D721Med (cell line): Measurements from ENCODE around the gene PNMT.
A peak's percentile ranks its signal among the peaks of the same experiment; 100 is the strongest.

Experiments used
- DNase-seq: peaks from one replicate; pipeline ENCODE4 v3.0.0; 2011; ENCODE audit warnings: low spot score; ENCODE audit not compliant: insufficient read length
- FAIRE-seq: peaks from 2 replicates; lab custom pipeline; 2011; peaks lifted over from hg19 to GRCh38; lab: Jason Lieb, UNC
- CTCF ChIP-seq: IDR thresholded peaks from 2 replicates; pipeline ENCODE4 v1.5.1; 2012; ENCODE audit warnings: mild to moderate bottlenecking, control low read depth; ENCODE audit not compliant: insufficient read depth; ENCODE audit errors: missing control alignments

The PNMT gene

GRCh38 chr17:39660397-39661385, 7.6 kb upstream of the PNMT start:
- TF ChIP-seq CTCF, result no peak
- no peak for FAIRE-seq
- peak; percentile 93 for DNase-seq

- no peak for FAIRE-seq
- no peak for TF ChIP-seq CTCF
- no peak for DNase-seq
Measured at GRCh38 chr17:39661744-39662541, 6.3 kb upstream of the PNMT start.

- FAIRE-seq (no peak), DNase-seq (no peak)
- TF ChIP-seq CTCF, result no peak
Measured at GRCh38 chr17:39662551-39663339, 5.5 kb upstream of the PNMT start.

- no peak for TF ChIP-seq CTCF
- DNase-seq, result no peak
- no peak for FAIRE-seq
Measured at GRCh38 chr17:39663340-39663687, 4.9 kb upstream of the PNMT start.

- DNase-seq (no peak), FAIRE-seq (no peak)
- no peak for TF ChIP-seq CTCF
Measured at GRCh38 chr17:39663688-39664580, 4.3 kb upstream of the PNMT start.
